Erythroblast (primary cell): ENCODE data around the gene GSTT4.

Experiments used
- DNase-seq, 2 experiments: peaks; one replicate each; lab custom pipeline; 2025; lab: John Stamatoyannopoulos, UW
- GATA1 ChIP-seq: IDR thresholded peaks from 2 replicates; pipeline ENCODE4 v1.6.1; 2011; ENCODE audit warnings: low read depth, mild to moderate bottlenecking, control low read depth, low read length, moderate library complexity
- POLR2A ChIP-seq: IDR thresholded peaks from 2 replicates; pipeline ENCODE4 v1.6.1; 2011; ENCODE audit warnings: mild to moderate bottlenecking, low read length

The GSTT4 gene

DNA sequence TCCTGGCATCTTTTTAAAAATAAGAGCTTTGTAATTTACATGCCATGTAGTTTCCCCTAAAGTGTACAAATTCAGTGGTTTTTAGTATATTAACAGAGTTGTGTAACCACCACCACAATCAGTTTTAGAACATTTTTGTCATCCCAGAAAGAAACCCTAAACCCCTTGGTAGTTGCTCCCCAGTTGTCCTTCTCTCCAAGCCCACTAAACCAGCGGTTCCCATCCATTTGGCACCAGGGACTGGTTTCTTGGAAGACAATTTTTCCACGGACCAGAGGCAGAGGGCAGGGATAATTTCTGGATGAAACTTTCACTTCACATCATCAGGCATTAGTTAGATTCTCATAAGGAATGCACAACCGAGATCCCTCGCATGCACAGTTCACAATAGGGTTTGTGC lies 28.5 kb upstream of the GSTT4 start:
- DNase-seq = no peak

DNA sequence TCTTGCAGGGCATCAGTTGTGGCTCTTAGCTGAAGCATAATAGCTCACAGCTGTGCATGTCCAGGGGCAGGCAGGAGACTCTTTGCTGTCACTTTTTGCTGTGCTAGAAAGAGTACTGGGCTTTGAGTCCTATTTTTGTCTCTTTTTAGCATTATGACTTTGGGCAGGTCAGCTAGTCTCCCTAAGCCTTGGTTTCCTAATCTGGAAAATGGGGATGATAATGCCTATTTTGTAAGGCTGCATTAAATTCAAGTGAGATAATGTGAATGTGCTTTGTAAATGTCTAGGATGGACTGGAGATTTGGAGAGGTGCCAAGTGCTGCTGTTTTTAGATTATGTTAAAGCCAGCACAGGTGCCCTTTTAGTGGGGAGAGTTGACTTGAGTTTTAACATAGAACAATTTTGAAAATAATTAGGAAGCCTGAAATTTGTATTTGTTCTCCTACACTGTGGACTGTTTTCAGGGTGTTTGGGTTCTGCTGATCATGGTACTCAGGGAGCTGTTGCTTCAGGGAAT lies 25.0 kb upstream of the GSTT4 start:
- TF ChIP-seq GATA1 = no peak
- TF ChIP-seq POLR2A = no peak
- peak; percentile 44 to 61 for DNase-seq

More for the DNA sequence above, 28.5 kb upstream of the GSTT4 start:
- TF ChIP-seq POLR2A = no peak
- TF ChIP-seq GATA1 = no peak

DNA sequence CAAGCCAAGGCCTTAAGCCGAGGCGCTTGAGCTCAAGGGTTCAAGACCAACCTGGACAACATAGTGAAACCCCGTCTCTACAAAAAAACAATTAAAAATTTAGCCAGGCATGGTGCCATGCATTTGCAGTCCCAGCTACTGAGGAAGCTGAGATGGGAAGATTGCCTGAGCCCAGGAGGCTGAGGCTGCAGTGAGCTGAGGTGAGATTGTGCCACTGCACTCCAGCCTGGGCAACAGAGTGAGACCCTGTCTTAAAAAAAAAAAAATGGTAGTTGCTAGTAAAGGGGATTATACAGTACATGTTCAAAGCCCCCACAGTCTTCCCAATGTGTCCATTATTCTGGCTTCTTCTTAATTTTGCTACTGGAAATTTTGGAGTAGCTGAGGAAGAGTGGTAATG lies 24.1 kb upstream of the GSTT4 start:
- no peak for DNase-seq
- no peak for TF ChIP-seq POLR2A
- TF ChIP-seq GATA1 = no peak

DNA sequence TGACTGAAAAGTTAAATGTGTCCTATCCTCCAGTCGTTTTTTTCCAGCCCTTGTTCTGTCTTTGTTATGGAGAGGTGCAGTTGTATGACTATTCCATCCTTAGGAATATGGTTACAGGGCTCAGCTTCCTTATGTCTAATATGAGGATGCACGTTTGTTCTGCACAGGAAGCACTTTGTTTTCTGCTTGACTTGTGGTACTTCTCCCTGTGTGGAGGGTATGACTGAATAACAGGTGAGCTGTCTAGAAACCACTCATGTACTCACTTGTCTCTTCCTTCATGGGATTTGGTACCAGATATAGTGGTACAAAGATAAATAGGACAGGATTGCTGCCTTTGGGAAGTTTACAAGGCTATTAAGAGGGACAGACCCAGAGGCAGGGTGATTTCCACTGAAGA lies 23.3 kb upstream of the GSTT4 start:
- no peak for DNase-seq
- TF ChIP-seq GATA1 = no peak
- no peak for TF ChIP-seq POLR2A

DNA sequence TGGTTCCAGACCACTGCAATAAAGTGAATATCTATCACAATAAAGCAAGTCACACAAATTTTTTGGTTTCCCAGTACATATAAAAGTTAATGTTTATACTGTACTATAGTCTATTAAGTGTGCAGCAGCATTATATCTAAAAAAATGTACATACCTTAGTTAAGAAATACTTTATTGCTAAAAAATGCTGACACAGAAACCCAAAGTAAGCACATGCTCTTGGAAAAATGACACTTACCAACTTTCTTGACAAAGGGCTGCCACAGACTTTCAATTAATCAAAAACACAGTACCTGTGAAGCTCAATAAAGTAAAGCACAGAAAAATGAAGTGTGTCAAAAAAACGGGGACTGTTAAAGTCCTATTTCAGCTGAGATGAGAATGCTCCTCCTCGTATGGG lies 22.7 kb upstream of the GSTT4 start:
- no peak for DNase-seq

DNA sequence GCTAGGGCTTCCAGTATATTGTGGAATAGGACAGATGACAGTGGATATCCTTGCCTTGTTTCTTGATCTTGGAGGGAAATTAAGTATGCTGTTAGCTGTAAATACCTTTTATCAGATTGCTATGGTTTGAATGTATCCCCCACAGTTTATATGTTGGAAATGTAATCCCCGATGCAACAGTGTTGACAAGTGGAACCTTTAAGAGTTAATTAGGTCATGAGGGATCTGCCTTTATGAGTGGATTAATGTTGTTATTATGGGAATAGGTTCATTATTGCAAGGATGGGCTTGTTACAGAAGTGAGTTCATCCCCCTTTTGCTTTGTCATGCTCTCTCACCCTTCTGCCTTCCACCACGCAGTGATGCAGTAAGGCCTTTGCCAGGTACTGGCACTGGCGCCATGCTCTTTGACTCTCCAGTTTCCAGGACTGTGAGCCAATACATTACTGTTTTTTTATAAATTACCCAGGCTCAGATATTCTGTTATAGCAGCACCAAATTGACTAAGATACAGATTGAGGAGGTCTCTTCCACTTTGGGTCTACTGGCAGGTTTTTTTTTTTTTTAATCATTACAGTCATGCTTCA lies 22.2 kb upstream of the GSTT4 start:
- peak in 1 of 2 experiments; percentile 23 for DNase-seq
- no peak for TF ChIP-seq GATA1

More for the DNA sequence above, 22.7 kb upstream of the GSTT4 start:
- no peak for TF ChIP-seq POLR2A
- TF ChIP-seq GATA1 = no peak

DNA sequence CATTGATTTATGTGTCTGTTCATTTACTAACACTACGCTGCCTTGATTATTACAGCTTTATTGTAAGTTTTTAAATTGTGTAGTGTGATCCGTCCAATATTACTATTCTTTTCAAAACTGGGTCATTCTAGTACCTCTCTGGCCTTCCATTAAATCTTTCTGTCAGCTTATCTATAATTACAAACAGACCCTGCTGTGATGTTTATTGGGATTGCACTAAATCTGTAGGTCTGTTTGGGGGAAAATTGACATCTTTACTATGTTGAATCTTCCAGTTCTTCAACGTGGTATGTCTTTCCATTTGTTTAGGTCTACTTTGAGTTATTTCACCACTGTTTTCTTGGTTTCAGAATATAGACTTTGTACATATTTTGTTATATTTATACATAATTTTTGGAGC lies 21.5 kb upstream of the GSTT4 start:
- no peak for TF ChIP-seq POLR2A
- TF ChIP-seq GATA1 = no peak
- DNase-seq = no peak

DNA sequence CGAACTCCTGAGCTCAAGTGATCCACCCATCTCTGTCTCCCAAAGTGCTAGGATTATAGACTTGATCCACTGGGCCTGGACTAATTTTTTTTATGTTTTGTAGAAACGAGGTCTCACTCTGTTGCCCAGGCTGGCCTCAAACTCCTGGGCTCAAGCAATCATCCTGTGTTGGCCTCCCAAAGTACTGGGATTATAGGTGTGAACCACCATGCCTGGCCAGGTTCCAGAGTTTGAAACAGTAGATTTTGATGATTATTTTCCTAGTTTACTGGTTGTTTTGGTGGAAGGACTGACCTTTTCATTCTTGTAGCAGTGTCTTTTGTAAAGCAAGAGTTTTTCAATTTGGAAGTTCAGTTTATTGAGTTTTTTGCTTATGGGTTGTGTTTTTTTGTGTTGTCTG lies 20.8 kb upstream of the GSTT4 start:
- no peak for DNase-seq
- TF ChIP-seq GATA1 = no peak
- TF ChIP-seq POLR2A = no peak

DNA sequence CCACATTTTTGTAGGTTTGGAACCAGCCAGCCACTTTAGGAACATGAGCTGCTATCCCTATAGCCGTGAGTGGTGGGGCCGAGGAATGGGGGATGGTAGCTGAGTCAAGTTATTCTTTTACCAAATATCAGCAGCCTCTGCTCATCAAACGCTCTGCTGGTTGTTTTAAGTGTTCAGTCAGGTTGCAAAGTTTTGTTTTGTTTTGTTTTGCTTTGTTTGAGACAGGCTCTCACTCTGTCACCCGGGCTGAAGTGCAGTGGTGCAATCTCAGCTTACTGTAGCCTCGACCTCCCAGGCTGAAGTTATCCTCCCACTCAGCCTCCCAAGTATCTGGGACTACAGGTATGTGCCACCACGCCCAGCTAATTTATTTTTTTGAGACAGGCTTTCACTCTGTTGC lies 20.2 kb upstream of the GSTT4 start:
- TF ChIP-seq POLR2A (no peak), GATA1 (no peak)
- DNase-seq = no peak

DNA sequence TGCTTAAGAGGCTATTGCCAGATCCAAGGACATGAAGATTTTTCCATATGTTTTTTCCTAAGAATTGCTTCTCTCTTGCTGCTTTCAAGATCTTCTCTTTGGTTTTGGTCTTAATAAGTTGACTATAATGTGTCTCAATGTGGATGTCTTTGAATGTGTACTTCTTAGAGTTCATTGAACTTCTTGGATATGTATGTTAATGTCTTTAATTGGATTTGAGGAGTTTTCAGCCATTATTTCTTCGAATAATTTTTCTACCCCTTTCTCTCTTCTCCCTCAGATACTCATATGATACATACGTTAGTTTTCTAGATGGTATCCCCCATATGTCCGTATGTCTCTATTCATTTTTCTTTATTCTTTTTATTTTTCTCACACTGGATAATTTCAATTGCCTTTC lies 19.1 kb upstream of the GSTT4 start:
- no peak for DNase-seq
- TF ChIP-seq GATA1 (no peak), POLR2A (no peak)

DNA sequence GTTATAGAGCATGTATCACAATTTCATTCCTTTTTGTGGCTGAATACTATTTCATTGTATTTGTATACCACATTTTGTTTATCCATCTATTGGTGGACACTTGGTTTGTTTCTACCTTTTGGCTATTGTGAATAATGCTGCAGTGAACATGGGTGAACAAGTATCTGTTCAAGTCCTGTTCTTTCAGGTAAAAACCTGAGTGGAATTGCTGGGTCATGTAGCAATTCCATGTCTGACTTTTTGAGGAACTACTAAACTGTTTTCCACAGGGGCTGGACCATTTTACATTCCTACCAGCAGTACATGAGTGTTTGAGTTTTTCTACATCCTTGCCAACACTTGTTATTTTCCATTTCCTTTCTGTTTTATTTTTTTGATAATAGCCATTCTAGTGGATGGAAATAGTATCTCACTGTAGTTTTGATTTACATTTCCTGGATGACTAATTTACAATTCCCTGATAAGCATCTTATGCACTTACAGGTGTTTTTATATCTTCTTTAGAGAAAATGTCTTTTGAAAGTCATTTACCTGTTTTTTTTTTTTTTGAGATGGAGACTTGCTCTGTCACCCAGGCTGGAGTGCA lies 18.0 kb upstream of the GSTT4 start:
- no peak for DNase-seq
- no peak for TF ChIP-seq POLR2A
- TF ChIP-seq GATA1 = no peak

DNA sequence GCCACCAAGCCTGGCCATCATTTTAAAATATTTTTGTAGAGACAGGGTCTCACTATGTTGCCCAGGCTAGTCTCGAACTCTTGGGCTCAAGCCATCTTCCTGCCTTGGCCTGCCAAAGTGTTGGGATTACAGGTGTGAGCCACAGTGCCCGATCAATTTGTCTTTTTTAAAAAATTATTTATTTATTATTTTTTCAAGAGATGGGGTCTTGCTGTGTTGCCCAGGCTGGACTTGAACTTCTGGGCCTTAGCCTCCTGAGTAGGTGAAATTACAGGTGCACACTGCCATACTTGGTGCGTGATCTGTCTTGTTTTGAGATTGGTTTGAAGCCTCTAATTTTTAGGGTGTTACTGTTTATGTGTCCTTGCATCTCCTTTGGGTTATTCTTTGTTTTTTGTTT lies 16.1 kb upstream of the GSTT4 start:
- TF ChIP-seq GATA1 (no peak), POLR2A (no peak)

DNA sequence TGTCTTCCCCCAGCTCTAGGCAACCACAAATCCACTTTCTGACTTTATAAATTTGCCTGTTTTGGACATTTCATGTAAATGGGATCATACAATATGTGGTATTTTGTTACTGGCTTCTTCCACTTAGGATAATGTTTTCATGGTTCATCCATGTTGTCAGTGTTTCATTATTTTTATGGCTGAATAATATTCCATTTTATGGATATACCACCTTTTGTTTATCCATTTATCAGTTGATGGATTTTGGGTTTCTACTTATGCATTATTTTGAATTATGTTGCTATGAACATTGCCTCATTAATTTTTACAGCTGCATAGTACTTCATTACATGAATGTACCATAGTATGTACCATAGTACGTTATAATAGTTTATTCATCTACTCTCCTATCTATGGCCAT lies 10.9 kb upstream of the GSTT4 start:
- TF ChIP-seq POLR2A (no peak), GATA1 (no peak)
- DNase-seq = no peak

More for the DNA sequence above, 16.1 kb upstream of the GSTT4 start:
- DNase-seq = no peak

DNA sequence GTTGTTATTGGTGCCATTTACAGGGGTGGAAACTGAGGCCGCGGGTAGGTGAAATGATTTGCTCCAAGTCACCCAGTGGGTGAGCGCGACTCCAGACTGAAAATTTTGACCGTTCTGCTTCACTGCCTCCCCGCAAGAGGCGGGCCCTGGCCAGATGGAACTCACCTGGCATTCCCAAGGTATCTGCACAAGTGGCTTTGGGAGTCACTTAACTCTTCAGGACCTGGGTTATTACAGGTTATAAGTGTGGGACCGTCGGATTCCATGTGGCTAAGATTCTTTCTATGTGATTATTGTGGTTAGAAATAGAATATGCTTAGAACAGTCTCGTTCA lies 6.4 kb upstream of the GSTT4 start:
- TF ChIP-seq POLR2A (no peak), GATA1 (no peak)
- no peak for DNase-seq

DNA sequence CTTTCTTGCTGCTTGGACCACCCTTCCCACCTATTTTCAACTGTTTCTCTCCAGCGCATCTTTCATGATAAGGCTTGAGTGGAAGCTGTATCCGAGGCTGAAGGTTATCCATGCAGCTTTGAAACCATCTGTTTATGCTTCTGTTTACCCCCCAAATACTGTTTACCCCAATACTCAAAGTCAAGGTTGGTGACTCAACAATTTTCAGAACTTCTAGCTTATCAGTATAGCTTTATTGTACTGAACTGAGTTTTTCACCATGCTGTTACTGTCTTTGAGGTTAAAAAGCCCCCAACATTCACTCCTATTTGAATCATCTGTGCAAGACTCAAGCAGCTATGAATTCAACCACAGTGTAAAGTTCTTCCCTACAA lies 4.8 kb upstream of the GSTT4 start:
- TF ChIP-seq GATA1 (no peak), POLR2A (no peak)
- no peak for DNase-seq
